Osteocyte (in vitro differentiated cells): ENCODE measurements around the gene ZNF749. TPM values are rescaled to one million over a fixed set of nuclear protein-coding genes. Genes with fewer than 3 reads are reported as not detected.
"Not testable (repeated sequence)": the region's sequence is repeated elsewhere in the genome, so short reads cannot be mapped to it uniquely, and the experiment has no call there.

Source experiments
- DNase-seq: peaks from one replicate; pipeline ENCODE4 v3.0.0; 2021; ENCODE audit warnings: mixed read lengths; ENCODE audit not compliant: unreplicated experiment; ENCODE audit errors: extremely low spot score
- H3K27ac Mint-ChIP-seq: one replicate; pipeline ENCODE4 v1.8.0; 2021; ENCODE audit warnings: mild to moderate bottlenecking, mixed read lengths; ENCODE audit not compliant: unreplicated experiment
- H3K27me3 Mint-ChIP-seq: one replicate; pipeline ENCODE4 v1.8.0; 2021; ENCODE audit warnings: mixed read lengths; ENCODE audit not compliant: unreplicated experiment
- H3K36me3 Mint-ChIP-seq: one replicate; pipeline ENCODE4 v1.8.0; 2021; ENCODE audit warnings: mixed read lengths; ENCODE audit not compliant: unreplicated experiment
- H3K4me1 Mint-ChIP-seq: one replicate; pipeline ENCODE4 v1.8.0; 2021; ENCODE audit warnings: mixed read lengths; ENCODE audit not compliant: unreplicated experiment
- H3K4me3 Mint-ChIP-seq: one replicate; pipeline ENCODE4 v1.8.0; 2021; ENCODE audit warnings: mild to moderate bottlenecking, moderate library complexity, mixed read lengths; ENCODE audit not compliant: unreplicated experiment
- H3K9me3 Mint-ChIP-seq: one replicate; pipeline ENCODE4 v1.8.0; 2021; ENCODE audit warnings: mixed read lengths; ENCODE audit not compliant: unreplicated experiment
- CTCF ChIP-seq: fragments of 200-600 bp; sonication (generic); IDR thresholded peaks from 2 replicates; pipeline ENCODE4 v1.5.0; 2021; ENCODE audit warnings: antibody characterized with exemption, mild to moderate bottlenecking, moderate library complexity
- total RNA-seq: library from RNA; stranded (reverse); gene quantifications from 2 replicates; pipeline ENCODE4 v1.2.1, GENCODE V29; 2021

The ZNF749 gene
- total RNA-seq, 1 donor from 2014 or later, result 9.4 TPM

GRCh38 chr19:57466489-57466888 lies 31.4 kb downstream of the ZNF749 start:
- Mint-ChIP-seq H3K36me3 (peaks cover 54% of the 10 kb centered on the region), H3K4me3 (no peak overlapping the region), H3K27ac (no peak overlapping the region), H3K4me1 (no peaks in the 10 kb centered on the region), H3K9me3 (peaks cover 64% of the 10 kb centered on the region), H3K27me3 (no peaks in the 10 kb centered on the region)
- no peak for DNase-seq
- TF ChIP-seq CTCF, result no peak

GRCh38 chr19:57473646-57474045 lies 38.5 kb downstream of the ZNF749 start:
- Mint-ChIP-seq H3K36me3 (peaks cover 84% of the 10 kb centered on the region), H3K27ac (no peak overlapping the region), H3K4me1 (peaks cover 14% of the 10 kb centered on the region), H3K4me3 (no peak overlapping the region), H3K9me3 (peaks cover 69% of the 10 kb centered on the region), H3K27me3 (no peaks in the 10 kb centered on the region)
- no peak for DNase-seq
- no peak for TF ChIP-seq CTCF

GRCh38 chr19:57477191-57478008 lies 42.3 kb downstream of the ZNF749 start, which contains the start of gene ZNF772:
Gene ZNF772, minus strand, starts transcription at chr19:57477566. Its CDS starts 257 bp downstream, at chr19:57477309.
- H3K27me3 Mint-ChIP-seq, result no peaks in the 10 kb centered on the region

GRCh38 chr19:57487477-57488298 lies 52.6 kb downstream of the ZNF749 start, which contains the start of gene ZNF419:
Gene ZNF419, plus strand, starts transcription at chr19:57487750. Its CDS starts 201 bp downstream, at chr19:57487951.
- DNase-seq, result peak; percentile 94
- H3K4me3 Mint-ChIP-seq, result peak within 1 kb of the TSS; percentile 83
- peaks cover 40% of the 10 kb centered on the region for H3K36me3 Mint-ChIP-seq
- H3K9me3 Mint-ChIP-seq, result peaks cover 37% of the 10 kb centered on the region
- not testable (repeated sequence) for H3K27me3 Mint-ChIP-seq
- H3K27ac Mint-ChIP-seq, result peak within 1 kb of the TSS; percentile 76
- H3K4me1 Mint-ChIP-seq, result peaks cover 12% of the 10 kb centered on the region

More at GRCh38 chr19:57477191-57478008, 42.3 kb downstream of the ZNF749 start, which contains the start of gene ZNF772:
- Mint-ChIP-seq H3K4me1 (peaks cover 14% of the 10 kb centered on the region), H3K27ac (peak within 1 kb of the TSS; percentile 88), H3K9me3 (peaks cover 52% of the 10 kb centered on the region), H3K36me3 (peaks cover 50% of the 10 kb centered on the region), H3K4me3 (peak within 1 kb of the TSS; percentile 87)
- peak; percentile 91 for DNase-seq
- TF ChIP-seq CTCF, result peak; percentile 37

- H3K9me3 Mint-ChIP-seq, result peaks cover 42% of the 10 kb centered on the region
- not testable (repeated sequence) for H3K27me3 Mint-ChIP-seq, DNase-seq
- peak overlapping the region; percentile 76 for H3K27ac Mint-ChIP-seq
- peaks cover 46% of the 10 kb centered on the region for H3K36me3 Mint-ChIP-seq
- H3K4me1 Mint-ChIP-seq, result peaks cover 12% of the 10 kb centered on the region
- peak overlapping the region; percentile 83 for H3K4me3 Mint-ChIP-seq
These were observed 53.1 kb downstream of the ZNF749 start for GRCh38 chr19:57488299-57488644.

Other genes with a start within 250 kb of the ZNF749 start
- 34.2 and 36.8 TPM in 2 replicates for gene ZNF264, start 243.8 kb upstream of the ZNF749 start, total RNA-seq
- gene AURKC, start 204.3 kb upstream of the ZNF749 start, total RNA-seq, result 0.86 and 0.94 TPM in 2 replicates
- 23.7 and 24.5 TPM in 2 replicates for gene ZNF805, start 194.7 kb upstream of the ZNF749 start, total RNA-seq
- gene ZNF460, start 154.8 kb upstream of the ZNF749 start, total RNA-seq, result 85.1 and 86.1 TPM in 2 replicates
- gene ZNF543, start 114.9 kb upstream of the ZNF749 start, total RNA-seq, result 7.1 and 7.3 TPM in 2 replicates
- gene ZNF304, start 84.1 kb upstream of the ZNF749 start, total RNA-seq, result 9.5 and 11.0 TPM in 2 replicates
- gene TRAPPC2B, start 71.8 kb upstream of the ZNF749 start, total RNA-seq, result 10.9 and 13.4 TPM in 2 replicates
- gene ZNF547, start 71.8 kb upstream of the ZNF749 start, total RNA-seq, result 3.4 and 5.5 TPM in 2 replicates
- gene ZNF548, start 45.5 kb upstream of the ZNF749 start, total RNA-seq, result 18.3 and 19.8 TPM in 2 replicates
- gene ZNF17, start 24.2 kb upstream of the ZNF749 start, total RNA-seq, result 12.4 and 12.7 TPM in 2 replicates
- gene VN1R1, start 21.8 kb downstream of the ZNF749 start, total RNA-seq, result 0.62 and 0.68 TPM in 2 replicates
- 10.4 and 10.8 TPM in 2 replicates for gene ZNF772, start 42.2 kb downstream of the ZNF749 start, total RNA-seq
- 11.8 and 13.5 TPM in 2 replicates for gene ZNF419, start 52.4 kb downstream of the ZNF749 start, total RNA-seq
- gene ZNF773, start 64.6 kb downstream of the ZNF749 start, total RNA-seq, result 7.4 and 8.4 TPM in 2 replicates
- gene ZNF549, start 92.0 kb downstream of the ZNF749 start, total RNA-seq, result 7.3 and 9.0 TPM in 2 replicates
- gene ZNF550, start 124.5 kb downstream of the ZNF749 start, total RNA-seq, result 10.3 and 11.0 TPM in 2 replicates
- gene ZNF416, start 143.6 kb downstream of the ZNF749 start, total RNA-seq, result 6.5 and 6.8 TPM in 2 replicates
- gene ZIK1, start 148.8 kb downstream of the ZNF749 start, total RNA-seq, result 6.8 and 7.1 TPM in 2 replicates
- 2.4 and 2.8 TPM in 2 replicates for gene ZNF530, start 164.6 kb downstream of the ZNF749 start, total RNA-seq
- gene ZNF134, start 178.9 kb downstream of the ZNF749 start, total RNA-seq, result 19.6 and 20.0 TPM in 2 replicates
- 11.9 and 14.4 TPM in 2 replicates for gene ZNF211, start 197.8 kb downstream of the ZNF749 start, total RNA-seq
- not detected in 2 replicates for gene ZSCAN4, start 233.6 kb downstream of the ZNF749 start, total RNA-seq
- gene ZNF551, start 246.7 kb downstream of the ZNF749 start, total RNA-seq, result 6.1 and 6.3 TPM in 2 replicates